ENCODE results near the gene NEU2. TPM values are rescaled to one million over a fixed set of nuclear protein-coding genes. Genes with fewer than 3 reads are reported as not detected.

The NEU2 gene
- total RNA-seq, 3 donors from 2014 or later (not counting 1 experiment from before 2014, with no cell fraction given): not detected

DNA sequence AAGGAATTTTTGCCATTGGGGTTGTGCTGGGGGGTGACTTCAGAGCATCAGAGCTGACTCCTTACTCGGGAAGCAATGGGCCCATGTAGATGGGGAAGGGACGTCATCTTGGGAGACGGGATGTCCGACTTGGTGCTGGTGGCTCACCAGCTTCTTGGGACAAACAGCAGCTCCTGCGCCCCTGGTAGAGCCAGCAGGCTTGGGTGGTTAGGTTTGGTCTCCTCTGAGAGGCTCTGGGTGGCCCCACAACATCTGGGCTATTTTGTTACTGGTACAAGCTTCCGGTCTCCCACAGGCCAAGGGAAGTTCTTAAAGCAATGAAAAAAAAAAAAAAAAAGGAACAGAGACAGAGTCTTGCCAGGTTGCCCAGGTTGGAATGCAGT lies 21.2 kb upstream of the NEU2 start:
- Histone ChIP-seq H3K4me3 (ENCODE audit: low read length) (no peak overlapping the region), H3K36me3 (ENCODE audit: control insufficient read depth, insufficient read depth, low read length) (no peaks in the 10 kb centered on the region), H3K27ac (ENCODE audit: low read length) (no peak overlapping the region), H3K9me3 (ENCODE audit: control insufficient read depth, insufficient read depth, low read length) (no peaks in the 10 kb centered on the region), H3K27me3 (ENCODE audit: control insufficient read depth, insufficient read depth, low read length) (no peaks in the 10 kb centered on the region), H3K4me1 (ENCODE audit: control insufficient read depth, insufficient read depth, low read length) (no peaks in the 10 kb centered on the region)
- no peaks in the 10 kb centered on the region for H3K4me1 Mint-ChIP-seq
- peaks cover 0 to 3% of the 10 kb centered on the region in 2 donors for H3K9me3 Mint-ChIP-seq
- 88% methylated on average over 6 of the region's 6 CpGs for WGBS (ENCODE audit: insufficient coverage)
- no peak for ATAC-seq
- intact Hi-C loops (cut with micrococcal nuclease): no loop called here
- H3K27me3 Mint-ChIP-seq (ENCODE audit: low read depth in 2 of 2): peaks cover 0 to 4% of the 10 kb centered on the region in 2 donors
- TF ChIP-seq, protein P1, sequence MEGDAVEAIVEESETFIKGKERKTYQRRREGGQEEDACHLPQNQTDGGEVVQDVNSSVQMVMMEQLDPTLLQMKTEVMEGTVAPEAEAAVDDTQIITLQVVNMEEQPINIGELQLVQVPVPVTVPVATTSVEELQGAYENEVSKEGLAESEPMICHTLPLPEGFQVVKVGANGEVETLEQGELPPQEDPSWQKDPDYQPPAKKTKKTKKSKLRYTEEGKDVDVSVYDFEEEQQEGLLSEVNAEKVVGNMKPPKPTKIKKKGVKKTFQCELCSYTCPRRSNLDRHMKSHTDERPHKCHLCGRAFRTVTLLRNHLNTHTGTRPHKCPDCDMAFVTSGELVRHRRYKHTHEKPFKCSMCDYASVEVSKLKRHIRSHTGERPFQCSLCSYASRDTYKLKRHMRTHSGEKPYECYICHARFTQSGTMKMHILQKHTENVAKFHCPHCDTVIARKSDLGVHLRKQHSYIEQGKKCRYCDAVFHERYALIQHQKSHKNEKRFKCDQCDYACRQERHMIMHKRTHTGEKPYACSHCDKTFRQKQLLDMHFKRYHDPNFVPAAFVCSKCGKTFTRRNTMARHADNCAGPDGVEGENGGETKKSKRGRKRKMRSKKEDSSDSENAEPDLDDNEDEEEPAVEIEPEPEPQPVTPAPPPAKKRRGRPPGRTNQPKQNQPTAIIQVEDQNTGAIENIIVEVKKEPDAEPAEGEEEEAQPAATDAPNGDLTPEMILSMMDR (IDR thresholded peaks at IDR 0.05): no peak
- H3K36me3 Mint-ChIP-seq: no peaks in the 10 kb centered on the region
- DNase-seq: no peak
- no peak overlapping the region for H3K27ac Mint-ChIP-seq
- no peak overlapping the region for H3K4me3 Mint-ChIP-seq

DNA sequence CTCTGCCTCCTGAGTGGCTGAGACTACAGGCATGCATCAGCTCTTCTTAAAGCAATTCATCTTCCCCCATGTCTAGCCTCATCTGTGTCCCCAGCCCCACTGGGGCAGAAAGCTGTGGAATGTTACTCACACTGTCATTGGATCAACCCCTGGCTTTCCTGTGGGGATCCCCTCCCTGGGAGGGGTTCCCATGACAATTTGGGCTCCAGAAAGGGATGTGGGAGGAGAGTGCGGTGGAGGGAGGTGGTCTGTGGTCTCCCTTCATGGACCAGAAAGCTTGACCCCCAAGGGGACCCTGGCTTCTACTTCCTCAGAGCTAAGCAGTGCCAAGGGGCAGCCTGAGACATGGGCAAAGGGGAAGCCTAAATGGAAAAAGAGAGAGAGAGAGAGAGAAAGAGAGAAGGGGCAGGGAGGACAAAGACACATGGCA lies 20.8 kb upstream of the NEU2 start:
- H3K9me3 Mint-ChIP-seq: peaks cover 0 to 3% of the 10 kb centered on the region in 2 donors
- no peaks in the 10 kb centered on the region for H3K4me1 Mint-ChIP-seq
- peaks cover 0 to 4% of the 10 kb centered on the region in 2 donors for H3K27me3 Mint-ChIP-seq (ENCODE audit: low read depth in 2 of 2)

DNA sequence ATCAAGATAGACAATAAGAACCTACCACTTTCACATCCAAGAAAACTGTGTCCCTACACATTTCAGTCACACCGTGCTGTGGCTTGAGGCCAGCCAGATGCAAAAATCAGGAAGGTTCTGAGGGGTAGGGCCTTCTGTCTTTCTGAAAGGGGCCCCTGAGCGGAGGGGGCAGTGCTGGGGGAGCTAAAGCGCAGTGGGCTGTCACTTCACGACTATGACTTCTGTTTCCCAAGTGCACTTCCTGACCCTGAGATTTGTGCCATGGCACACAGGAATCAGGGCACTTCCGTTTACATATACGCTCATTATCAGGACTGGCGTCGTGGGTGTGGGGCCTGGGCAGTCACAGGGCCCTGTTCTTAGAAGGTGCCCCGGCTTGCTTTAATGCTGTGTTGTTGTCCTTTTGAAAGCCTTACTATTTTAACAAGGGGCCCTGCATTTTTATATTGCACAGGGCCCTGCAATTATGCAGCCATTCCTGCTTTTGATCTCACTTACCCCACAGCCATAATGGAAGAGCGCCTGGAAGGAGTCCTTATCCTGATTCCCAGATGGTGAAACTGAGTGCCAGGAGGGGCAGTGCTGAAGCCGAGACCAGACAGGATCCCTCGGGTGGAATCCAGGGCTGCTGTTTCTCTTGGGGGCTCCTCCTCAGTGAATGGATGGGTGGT lies 20.0 kb upstream of the NEU2 start:
- TF ChIP-seq, protein P1 (IDR thresholded peaks at IDR 0.05): no peak
- H3K4me3 ChIP-seq (ENCODE audit: low read length): no peak overlapping the region
- intact Hi-C loops (cut with micrococcal nuclease): no loop called here
- DNase-seq (no peak), ATAC-seq (no peak)
- no peaks in the 10 kb centered on the region for H3K9me3 ChIP-seq (ENCODE audit: control insufficient read depth, insufficient read depth, low read length)
- H3K4me3 Mint-ChIP-seq: no peak overlapping the region
- H3K27me3 ChIP-seq (ENCODE audit: control insufficient read depth, insufficient read depth, low read length): no peaks in the 10 kb centered on the region
- no peak overlapping the region for H3K27ac Mint-ChIP-seq
- H3K4me1 Mint-ChIP-seq: no peaks in the 10 kb centered on the region
- no peaks in the 10 kb centered on the region for H3K36me3 ChIP-seq (ENCODE audit: control insufficient read depth, insufficient read depth, low read length)
- peaks cover 0 to 4% of the 10 kb centered on the region in 2 donors for H3K27me3 Mint-ChIP-seq (ENCODE audit: low read depth in 2 of 2)
- H3K27ac ChIP-seq (ENCODE audit: low read length): no peak overlapping the region
- H3K9me3 Mint-ChIP-seq: peaks cover 0 to 3% of the 10 kb centered on the region in 2 donors
- 43% methylated on average over 12 of the region's 12 CpGs for WGBS (ENCODE audit: insufficient coverage)
- no peaks in the 10 kb centered on the region for H3K4me1 ChIP-seq (ENCODE audit: control insufficient read depth, insufficient read depth, low read length)
- H3K36me3 Mint-ChIP-seq: no peaks in the 10 kb centered on the region

More for the DNA sequence above, 20.8 kb upstream of the NEU2 start:
- H3K4me1 ChIP-seq (ENCODE audit: control insufficient read depth, insufficient read depth, low read length): no peaks in the 10 kb centered on the region
- ATAC-seq (no peak), DNase-seq (no peak)
- H3K9me3 ChIP-seq (ENCODE audit: control insufficient read depth, insufficient read depth, low read length): no peaks in the 10 kb centered on the region
- H3K36me3 ChIP-seq (ENCODE audit: control insufficient read depth, insufficient read depth, low read length): no peaks in the 10 kb centered on the region
- WGBS (ENCODE audit: insufficient coverage): 35% methylated on average over 1 of the region's 1 CpG
- no peak overlapping the region for H3K27ac ChIP-seq (ENCODE audit: low read length)
- no peak overlapping the region for H3K27ac Mint-ChIP-seq
- intact Hi-C loops (cut with micrococcal nuclease): no loop called here
- no peaks in the 10 kb centered on the region for H3K27me3 ChIP-seq (ENCODE audit: control insufficient read depth, insufficient read depth, low read length)
- no peaks in the 10 kb centered on the region for H3K36me3 Mint-ChIP-seq
- H3K4me3 Mint-ChIP-seq: no peak overlapping the region
- H3K4me3 ChIP-seq (ENCODE audit: low read length): no peak overlapping the region
- TF ChIP-seq, protein P1 (IDR thresholded peaks at IDR 0.05): no peak

DNA sequence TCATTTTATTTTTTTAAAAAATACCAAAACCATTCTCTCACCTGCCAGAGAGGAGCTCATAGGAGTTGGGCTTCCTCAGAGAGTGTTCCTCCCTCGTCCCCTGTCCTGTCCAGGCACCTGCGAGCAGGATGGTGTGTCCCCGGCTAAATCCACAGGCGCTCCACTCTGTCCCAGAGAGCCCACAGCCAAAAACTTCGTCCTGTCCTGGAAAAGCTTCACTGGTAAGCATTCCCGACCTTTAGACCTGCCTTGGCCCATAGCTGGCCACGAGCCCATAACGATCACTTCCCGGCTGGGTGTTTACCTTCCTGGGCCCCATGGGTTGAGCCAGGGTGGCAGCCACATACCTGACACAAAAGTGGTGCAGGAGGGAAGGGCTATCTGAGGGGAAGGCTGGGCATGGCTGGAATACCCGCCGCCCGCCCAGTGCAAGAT lies 19.4 kb upstream of the NEU2 start, which contains the start of gene NGEF:
Gene NGEF (minus strand): TSS at position 230 of the 435 bp plus-strand sequence. CDS start 38,366 bp downstream, outside the sequence.
- H3K27ac ChIP-seq (ENCODE audit: low read length): no peak within 1 kb of the TSS
- TF ChIP-seq, protein P1 (IDR thresholded peaks at IDR 0.05): no peak
- no peaks in the 10 kb centered on the region for H3K9me3 ChIP-seq (ENCODE audit: control insufficient read depth, insufficient read depth, low read length)
- H3K4me1 ChIP-seq (ENCODE audit: control insufficient read depth, insufficient read depth, low read length): no peaks in the 10 kb centered on the region
- no peaks in the 10 kb centered on the region for H3K36me3 ChIP-seq (ENCODE audit: control insufficient read depth, insufficient read depth, low read length)
- no peaks in the 10 kb centered on the region for H3K4me1 Mint-ChIP-seq
- no peaks in the 10 kb centered on the region for H3K36me3 Mint-ChIP-seq
- H3K27me3 ChIP-seq (ENCODE audit: control insufficient read depth, insufficient read depth, low read length): no peaks in the 10 kb centered on the region
- no peak within 1 kb of the TSS for H3K4me3 Mint-ChIP-seq
- 95% methylated on average over 12 of the region's 12 CpGs for WGBS (ENCODE audit: insufficient coverage)
- intact Hi-C loops (cut with micrococcal nuclease): no loop called here
- no peak within 1 kb of the TSS for H3K4me3 ChIP-seq (ENCODE audit: low read length)
- H3K27ac Mint-ChIP-seq: no peak within 1 kb of the TSS
- peaks cover 0 to 3% of the 10 kb centered on the region in 2 donors for H3K9me3 Mint-ChIP-seq
- DNase-seq: no peak
- H3K27me3 Mint-ChIP-seq (ENCODE audit: low read depth in 2 of 2): peaks cover 0 to 2% of the 10 kb centered on the region in 2 donors
- ATAC-seq: no peak
